GM12878 (cell line): ENCODE results near the gene SORBS1.

ENCODE experiments used
- ASH2L ChIP-seq: fragments of 300-600, 200-600 bp; sonication (generic); IDR thresholded peaks from 2 replicates; pipeline ENCODE4 v1.6.1; 2017; ENCODE audit warnings: low read depth, mild to moderate bottlenecking, borderline replicate concordance
- CEBPB ChIP-seq, 2 experiments: fragments of 150-350 bp in 1 of 2; IDR thresholded peaks; 2 replicates each; pipeline ENCODE4 v1.6.1; 2012 to 2014; ENCODE audit warnings: low read depth in 2 of 2, low read length in 2 of 2, borderline replicate concordance in 1 of 2, inconsistent platforms in 1 of 2
- POLR2A ChIP-seq: IDR thresholded peaks from 2 replicates; pipeline ENCODE4 v1.6.1; 2011; ENCODE audit warnings: low read depth, mild to moderate bottlenecking, low read length

GRCh38 chr10:95440756-95441546, 120.2 kb downstream of the SORBS1 start:
- TF ChIP-seq CEBPB (IDR thresholded peaks at IDR 0.05; ENCODE audit: borderline replicate concordance in 1 of 2, low read depth in 2 of 2, low read length in 2 of 2) (no peak), ASH2L (no peak), POLR2A (no peak)
